ENCODE data around the gene BATF2. TPM values are rescaled to one million over a fixed set of nuclear protein-coding genes. Genes with fewer than 3 reads are reported as not detected.

The BATF2 gene
- total RNA-seq, 2 experiments from 2014 or later: not detected

GRCh38 chr11:64951529-64951928 is 45.2 kb downstream of the BATF2 start:
- Mint-ChIP-seq H3K27ac (no peak overlapping the region), H3K36me3 (ENCODE audit: low read depth) (no peaks in the 10 kb centered on the region), H3K9me3 (no peaks in the 10 kb centered on the region), H3K4me3 (no peak overlapping the region), H3K27me3 (peaks cover 7% of the 10 kb centered on the region), H3K4me1 (ENCODE audit: low read depth) (no peaks in the 10 kb centered on the region)
- POLR2A ChIA-PET: interaction anchor here (0.6 kb wide), 1 partner anchor 59 kb away, joined by 4 read pairs; no protein-coding TSS in a partner anchor
- intact Hi-C loops (cut with micrococcal nuclease): no loop called here
- CTCF ChIA-PET: no interaction called here
- no peak for TF ChIP-seq CTCF (IDR thresholded peaks at IDR 0.05)
- DNase-seq (no peak), ATAC-seq (no peak)

- Mint-ChIP-seq H3K36me3 (ENCODE audit: low read depth) (no peaks in the 10 kb centered on the region), H3K4me1 (ENCODE audit: low read depth) (no peaks in the 10 kb centered on the region), H3K4me3 (no peak overlapping the region), H3K9me3 (no peaks in the 10 kb centered on the region), H3K27me3 (peaks cover 4% of the 10 kb centered on the region), H3K27ac (no peak overlapping the region)
- intact Hi-C loops (cut with micrococcal nuclease): no loop called here
- POLR2A ChIA-PET: no interaction called here
- ATAC-seq: no peak
- CTCF ChIA-PET: interaction anchor here (1.2 kb wide), 1 partner anchor 66 kb away, joined by 3 read pairs; no protein-coding TSS in a partner anchor
- no peak for TF ChIP-seq CTCF (IDR thresholded peaks at IDR 0.05)
- DNase-seq: no peak
These were observed 49.5 kb downstream of the BATF2 start for GRCh38 chr11:64947208-64947814.

Small RNA genes within 50 kb of the gene (microRNA-seq; reads per million reads assigned to microRNA genes)
- gene MIR6879 (ENCODE audit: borderline microRNAs expressed, borderline replicate concordance): not detected

Other genes with a start within 250 kb of the BATF2 start
- 1 to 10 TPM; 1.2 to 3.3 TPM for gene PYGM, start 237.0 kb downstream of the BATF2 start, total RNA-seq
- 100 to 1,000 TPM; 325 to 342 TPM for gene SF1, start 218.4 kb downstream of the BATF2 start, total RNA-seq
- 10 to 100 TPM; 56.4 to 58.0 TPM for gene MAP4K2, start 193.8 kb downstream of the BATF2 start, total RNA-seq
- gene MEN1, start 186.4 kb downstream of the BATF2 start, total RNA-seq: 10 to 100 TPM; 25.8 to 29.0 TPM
- gene CDC42BPG, start 152.3 kb downstream of the BATF2 start, total RNA-seq: under 1 TPM; 0.31 to 0.61 TPM
- gene EHD1, start 118.3 kb downstream of the BATF2 start, total RNA-seq: 10 to 100 TPM; 60.3 to 65.1 TPM
- gene ATG2A, start 79.8 kb downstream of the BATF2 start, total RNA-seq: 10 to 100 TPM; 17.1 to 17.5 TPM
- gene PPP2R5B, start 72.3 kb downstream of the BATF2 start, total RNA-seq: 10 to 100 TPM; 20.2 to 21.2 TPM
- not detected for gene GPHA2, start 61.1 kb downstream of the BATF2 start, total RNA-seq
- not detected for gene MAJIN, start 24.9 kb downstream of the BATF2 start, total RNA-seq
- gene ARL2, start 17.2 kb upstream of the BATF2 start, total RNA-seq: 100 to 1,000 TPM; 118 to 122 TPM
- gene SNX15, start 30.5 kb upstream of the BATF2 start, total RNA-seq: 1 to 10 TPM; 4.7 to 5.7 TPM
- gene SAC3D1, start 44.2 kb upstream of the BATF2 start, total RNA-seq: 10 to 100 TPM; 14.0 to 14.5 TPM
- 1 to 10 TPM; 6.6 to 7.6 TPM for gene NAALADL1, start 61.6 kb upstream of the BATF2 start, total RNA-seq
- 100 to 1,000 TPM; 112 TPM for gene CDCA5, start 87.1 kb upstream of the BATF2 start, total RNA-seq
- gene ZFPL1, start 87.3 kb upstream of the BATF2 start, total RNA-seq: 10 to 100 TPM; 27.1 to 28.2 TPM
- 100 to 1,000 TPM; 103 TPM for gene VPS51, start 99.2 kb upstream of the BATF2 start, total RNA-seq
- gene TM7SF2, start 114.9 kb upstream of the BATF2 start, total RNA-seq: 10 to 100 TPM; 12.4 to 17.5 TPM
- gene ZNHIT2, start 120.7 kb upstream of the BATF2 start, total RNA-seq: 10 to 100 TPM; 11.5 to 12.7 TPM
- 1,000 to 10,000 TPM; 1,112 to 1,137 TPM for gene FAU, start 125.2 kb upstream of the BATF2 start, total RNA-seq
- 10 to 100 TPM; 48.7 to 53.4 TPM for gene MRPL49, start 125.3 kb upstream of the BATF2 start, total RNA-seq
- gene SYVN1, start 137.5 kb upstream of the BATF2 start, total RNA-seq: 10 to 100 TPM; 20.6 to 26.8 TPM
- not detected for gene SPDYC, start 173.3 kb upstream of the BATF2 start, total RNA-seq
- gene CAPN1, start 185.0 kb upstream of the BATF2 start, total RNA-seq: 10 to 100 TPM; 72.6 to 74.7 TPM